Glutamatergic neuron (in vitro differentiated cells): ENCODE results near the gene ARHGEF40. TPM values are rescaled to one million over a fixed set of nuclear protein-coding genes. Genes with fewer than 3 reads are reported as not detected.

Experiments
- DNase-seq: peaks from one replicate; pipeline ENCODE4 v3.0.0; 2022
- H3K27ac Mint-ChIP-seq: one replicate; pipeline ENCODE4 v1.8.0; 2020; ENCODE audit warnings: mild to moderate bottlenecking, mixed read lengths, inconsistent platforms; ENCODE audit not compliant: unreplicated experiment
- H3K27me3 Mint-ChIP-seq: one replicate; pipeline ENCODE4 v1.8.0; 2020; ENCODE audit warnings: mild to moderate bottlenecking, moderate library complexity, mixed read lengths, inconsistent platforms; ENCODE audit not compliant: unreplicated experiment
- H3K36me3 Mint-ChIP-seq: one replicate; pipeline ENCODE4 v1.8.0; 2020; ENCODE audit warnings: mild to moderate bottlenecking, mixed read lengths, inconsistent platforms; ENCODE audit not compliant: unreplicated experiment
- H3K4me1 Mint-ChIP-seq: one replicate; pipeline ENCODE4 v1.8.0; 2020; ENCODE audit warnings: mild to moderate bottlenecking, low read depth, mixed read lengths, inconsistent platforms; ENCODE audit not compliant: unreplicated experiment
- H3K4me3 Mint-ChIP-seq: one replicate; pipeline ENCODE4 v1.8.0; 2020; ENCODE audit warnings: mild to moderate bottlenecking, mixed read lengths, inconsistent platforms; ENCODE audit not compliant: unreplicated experiment
- H3K9me3 Mint-ChIP-seq: one replicate; pipeline ENCODE4 v1.8.0; 2020; ENCODE audit warnings: mild to moderate bottlenecking, moderate library complexity, mixed read lengths, inconsistent platforms; ENCODE audit not compliant: unreplicated experiment
- CTCF ChIP-seq: fragments of 200-600 bp; sonication (generic); IDR thresholded peaks from one replicate; pipeline ENCODE4 v1.5.0; 2021; ENCODE audit not compliant: partially characterized antibody, unreplicated experiment
- total RNA-seq: library from RNA; stranded (reverse); fragmentation: NEBNext Ultra II Directional; extraction: Animal tissue kit (Norgen Biotek cat#: 25700); gene quantifications from one replicate; pipeline ENCODE4 v1.2.1, GENCODE V29; 2021; ENCODE audit not compliant: unreplicated experiment

The ARHGEF40 gene
- total RNA-seq, 1 donor from 2014 or later, result 42.4 TPM

- peaks cover 21% of the 10 kb centered on the region for H3K27me3 Mint-ChIP-seq
- H3K36me3 Mint-ChIP-seq, result peaks cover 18% of the 10 kb centered on the region
- no peak for TF ChIP-seq CTCF
- DNase-seq, result no peak
- H3K4me3 Mint-ChIP-seq, result no peak overlapping the region
- H3K4me1 Mint-ChIP-seq, result peaks cover 12% of the 10 kb centered on the region
- H3K27ac Mint-ChIP-seq, result no peak overlapping the region
- peaks cover 14% of the 10 kb centered on the region for H3K9me3 Mint-ChIP-seq
These were observed 5.8 kb downstream of the ARHGEF40 start for GRCh38 chr14:21075719-21076437.

GRCh38 chr14:21077672-21078071 lies 7.6 kb downstream of the ARHGEF40 start:
- no peak overlapping the region for H3K27ac Mint-ChIP-seq
- H3K4me3 Mint-ChIP-seq, result no peak overlapping the region
- peaks cover 15% of the 10 kb centered on the region for H3K9me3 Mint-ChIP-seq
- H3K36me3 Mint-ChIP-seq, result peaks cover 18% of the 10 kb centered on the region
- TF ChIP-seq CTCF, result no peak
- peaks cover 13% of the 10 kb centered on the region for H3K27me3 Mint-ChIP-seq
- peaks cover 3% of the 10 kb centered on the region for H3K4me1 Mint-ChIP-seq
- no peak for DNase-seq

- H3K9me3 Mint-ChIP-seq, result peaks cover 14% of the 10 kb centered on the region
- TF ChIP-seq CTCF, result no peak
- H3K36me3 Mint-ChIP-seq, result peaks cover 16% of the 10 kb centered on the region
- no peak overlapping the region for H3K27ac Mint-ChIP-seq
- H3K27me3 Mint-ChIP-seq, result peaks cover 11% of the 10 kb centered on the region
- H3K4me1 Mint-ChIP-seq, result peaks cover 1% of the 10 kb centered on the region
- no peak for DNase-seq
- no peak overlapping the region for H3K4me3 Mint-ChIP-seq
These were observed 8.2 kb downstream of the ARHGEF40 start for GRCh38 chr14:21078287-21078686.

DNA sequence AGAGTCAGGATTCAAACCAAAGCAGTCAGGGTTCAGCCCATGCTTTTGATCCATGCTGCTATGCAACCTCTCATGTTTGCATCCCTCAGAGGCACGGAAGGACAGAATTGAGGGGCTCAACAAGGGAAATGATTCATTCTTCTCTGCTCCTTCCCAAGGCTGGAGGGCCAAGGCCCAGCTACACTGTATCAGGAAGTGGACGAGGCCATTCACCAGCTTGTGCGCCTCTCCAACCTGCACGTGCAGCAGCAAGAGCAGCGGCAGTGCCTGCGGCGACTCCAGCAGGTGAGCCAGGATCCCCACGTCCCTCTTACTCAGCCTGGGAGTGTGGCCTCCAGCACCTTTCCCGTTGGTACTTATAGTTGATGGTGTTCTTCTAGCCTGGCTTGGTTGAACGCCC lies 8.6 kb downstream of the ARHGEF40 start:
- H3K36me3 Mint-ChIP-seq, result peaks cover 12% of the 10 kb centered on the region
- H3K27ac Mint-ChIP-seq, result no peak overlapping the region
- peaks cover 7% of the 10 kb centered on the region for H3K27me3 Mint-ChIP-seq
- H3K4me3 Mint-ChIP-seq, result no peak overlapping the region
- peaks cover 11% of the 10 kb centered on the region for H3K9me3 Mint-ChIP-seq
- no peaks in the 10 kb centered on the region for H3K4me1 Mint-ChIP-seq
- no peak for DNase-seq
- no peak for TF ChIP-seq CTCF

- TF ChIP-seq CTCF, result no peak
- Mint-ChIP-seq H3K4me1 (peaks cover 2% of the 10 kb centered on the region), H3K36me3 (peaks cover 5% of the 10 kb centered on the region), H3K27me3 (peaks cover 11% of the 10 kb centered on the region), H3K9me3 (peaks cover 21% of the 10 kb centered on the region), H3K27ac (no peak overlapping the region), H3K4me3 (no peak overlapping the region)
- no peak for DNase-seq
These were observed 11.5 kb downstream of the ARHGEF40 start for GRCh38 chr14:21081521-21082142.
